ENCODE results near the gene LRRC59. TPM values are rescaled to one million over a fixed set of nuclear protein-coding genes. Genes with fewer than 3 reads are reported as not detected.

The LRRC59 gene
- total RNA-seq, 1 donor from 2014 or later: 73.9 TPM

DNA sequence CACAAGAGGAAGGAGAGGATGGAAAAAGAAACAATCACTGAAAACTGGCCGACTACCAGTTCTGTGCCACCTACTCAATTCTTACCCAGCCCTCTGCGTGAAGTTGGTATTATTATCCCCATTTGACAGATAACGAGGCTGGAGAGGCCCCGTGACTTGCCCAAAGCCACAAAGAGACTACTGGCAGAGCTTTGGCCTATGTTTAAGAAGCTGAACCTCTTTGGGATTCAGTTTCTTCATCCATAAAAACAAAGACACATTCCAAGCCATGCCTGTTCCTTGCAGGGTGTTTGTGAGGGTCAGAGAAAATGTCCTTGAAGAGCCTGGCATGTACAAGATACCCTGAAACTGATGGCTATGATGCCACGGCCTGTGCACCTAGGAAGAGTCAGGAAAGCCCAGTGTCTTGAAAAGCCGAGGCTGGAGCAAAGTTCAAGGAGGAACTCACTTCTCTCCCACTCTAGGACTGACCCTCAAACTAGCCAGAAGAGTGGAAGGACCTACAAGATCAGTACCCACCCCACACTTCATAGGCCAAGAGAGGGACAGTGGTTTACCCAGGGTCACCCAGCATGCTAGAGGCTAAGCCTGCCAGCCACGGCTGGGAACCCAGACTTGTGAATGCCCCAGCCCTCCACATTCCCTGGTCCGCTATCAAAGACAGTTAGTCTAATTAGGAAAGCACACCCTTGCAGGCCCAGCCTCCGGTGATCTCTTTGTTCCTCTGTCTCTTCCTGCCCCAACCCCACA is 27.1 kb upstream of the LRRC59 start:
- H3K9me3 Mint-ChIP-seq (ENCODE audit: unreplicated experiment): peaks cover 3% of the 10 kb centered on the region
- peaks cover 2% of the 10 kb centered on the region for H3K36me3 Mint-ChIP-seq (ENCODE audit: unreplicated experiment)
- H3K4me1 Mint-ChIP-seq (ENCODE audit: low read depth, unreplicated experiment): peaks cover 12% of the 10 kb centered on the region
- no peak for DNase-seq
- TF ChIP-seq, protein P1, sequence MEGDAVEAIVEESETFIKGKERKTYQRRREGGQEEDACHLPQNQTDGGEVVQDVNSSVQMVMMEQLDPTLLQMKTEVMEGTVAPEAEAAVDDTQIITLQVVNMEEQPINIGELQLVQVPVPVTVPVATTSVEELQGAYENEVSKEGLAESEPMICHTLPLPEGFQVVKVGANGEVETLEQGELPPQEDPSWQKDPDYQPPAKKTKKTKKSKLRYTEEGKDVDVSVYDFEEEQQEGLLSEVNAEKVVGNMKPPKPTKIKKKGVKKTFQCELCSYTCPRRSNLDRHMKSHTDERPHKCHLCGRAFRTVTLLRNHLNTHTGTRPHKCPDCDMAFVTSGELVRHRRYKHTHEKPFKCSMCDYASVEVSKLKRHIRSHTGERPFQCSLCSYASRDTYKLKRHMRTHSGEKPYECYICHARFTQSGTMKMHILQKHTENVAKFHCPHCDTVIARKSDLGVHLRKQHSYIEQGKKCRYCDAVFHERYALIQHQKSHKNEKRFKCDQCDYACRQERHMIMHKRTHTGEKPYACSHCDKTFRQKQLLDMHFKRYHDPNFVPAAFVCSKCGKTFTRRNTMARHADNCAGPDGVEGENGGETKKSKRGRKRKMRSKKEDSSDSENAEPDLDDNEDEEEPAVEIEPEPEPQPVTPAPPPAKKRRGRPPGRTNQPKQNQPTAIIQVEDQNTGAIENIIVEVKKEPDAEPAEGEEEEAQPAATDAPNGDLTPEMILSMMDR (IDR thresholded peaks at IDR 0.05; ENCODE audit: partially characterized antibody, unreplicated experiment): no peak
- H3K27me3 Mint-ChIP-seq (ENCODE audit: unreplicated experiment): peaks cover 4% of the 10 kb centered on the region
- no peak overlapping the region for H3K27ac Mint-ChIP-seq (ENCODE audit: unreplicated experiment)
- H3K4me3 Mint-ChIP-seq (ENCODE audit: unreplicated experiment): no peak overlapping the region

DNA sequence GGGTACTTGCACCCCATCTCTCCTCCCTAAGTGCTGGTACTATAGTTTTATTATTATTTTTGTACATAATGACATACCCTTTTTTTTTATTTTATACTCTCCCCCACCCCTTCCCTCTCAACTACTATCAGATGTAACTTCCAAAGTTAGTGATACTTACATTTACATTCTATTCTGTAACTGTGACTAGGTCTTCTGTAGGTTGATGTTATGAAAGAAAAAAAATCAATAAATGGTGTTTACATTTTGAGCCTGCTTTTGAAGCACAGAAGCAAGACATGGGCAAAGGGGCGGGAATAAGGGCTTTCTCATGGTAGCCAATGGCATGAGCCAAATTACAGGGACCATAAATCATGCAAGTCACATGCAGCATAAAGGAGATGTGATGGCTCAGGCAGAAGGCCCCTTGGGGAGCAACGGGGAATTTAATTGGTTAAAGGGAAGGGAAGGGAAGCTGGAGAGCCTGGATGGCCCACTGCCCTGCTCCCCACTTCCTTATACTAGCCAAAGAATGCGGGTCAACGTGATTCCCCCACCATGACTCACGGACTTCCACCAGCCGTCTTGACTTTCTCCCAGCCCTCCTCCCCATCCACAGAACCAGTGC is 26.3 kb upstream of the LRRC59 start:
- Mint-ChIP-seq H3K27me3 (ENCODE audit: unreplicated experiment) (peaks cover 4% of the 10 kb centered on the region), H3K4me3 (ENCODE audit: unreplicated experiment) (no peak overlapping the region), H3K27ac (ENCODE audit: unreplicated experiment) (no peak overlapping the region), H3K4me1 (ENCODE audit: low read depth, unreplicated experiment) (peaks cover 12% of the 10 kb centered on the region), H3K36me3 (ENCODE audit: unreplicated experiment) (peaks cover 9% of the 10 kb centered on the region), H3K9me3 (ENCODE audit: unreplicated experiment) (peaks cover 5% of the 10 kb centered on the region)
- DNase-seq: no peak
- TF ChIP-seq, protein P1 (IDR thresholded peaks at IDR 0.05; ENCODE audit: partially characterized antibody, unreplicated experiment): no peak

DNA sequence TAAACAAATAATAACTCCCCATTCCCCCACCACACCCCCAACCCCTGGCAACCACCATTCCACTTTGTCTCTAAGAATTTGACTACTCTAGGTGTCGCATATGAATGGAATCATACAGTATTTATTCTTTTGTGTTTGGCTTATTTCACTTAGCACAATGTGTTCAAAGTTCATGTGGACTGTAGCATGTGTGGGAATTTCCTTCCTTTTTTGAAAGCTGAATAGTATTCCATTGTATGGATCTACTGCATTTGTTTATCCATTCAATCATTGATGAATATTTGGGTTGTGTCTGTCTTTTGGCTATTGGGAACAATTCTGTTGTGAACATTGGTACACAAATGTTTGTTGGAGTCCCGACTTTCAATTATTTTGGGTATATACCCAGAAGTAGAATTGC is 25.4 kb upstream of the LRRC59 start:
- no peak overlapping the region for H3K4me3 Mint-ChIP-seq (ENCODE audit: unreplicated experiment)
- no peak for DNase-seq
- H3K36me3 Mint-ChIP-seq (ENCODE audit: unreplicated experiment): peaks cover 9% of the 10 kb centered on the region
- H3K27me3 Mint-ChIP-seq (ENCODE audit: unreplicated experiment): peaks cover 4% of the 10 kb centered on the region
- H3K4me1 Mint-ChIP-seq (ENCODE audit: low read depth, unreplicated experiment): peaks cover 10% of the 10 kb centered on the region
- no peak overlapping the region for H3K27ac Mint-ChIP-seq (ENCODE audit: unreplicated experiment)
- TF ChIP-seq, protein P1 (IDR thresholded peaks at IDR 0.05; ENCODE audit: partially characterized antibody, unreplicated experiment): no peak
- peaks cover 5% of the 10 kb centered on the region for H3K9me3 Mint-ChIP-seq (ENCODE audit: unreplicated experiment)

DNA sequence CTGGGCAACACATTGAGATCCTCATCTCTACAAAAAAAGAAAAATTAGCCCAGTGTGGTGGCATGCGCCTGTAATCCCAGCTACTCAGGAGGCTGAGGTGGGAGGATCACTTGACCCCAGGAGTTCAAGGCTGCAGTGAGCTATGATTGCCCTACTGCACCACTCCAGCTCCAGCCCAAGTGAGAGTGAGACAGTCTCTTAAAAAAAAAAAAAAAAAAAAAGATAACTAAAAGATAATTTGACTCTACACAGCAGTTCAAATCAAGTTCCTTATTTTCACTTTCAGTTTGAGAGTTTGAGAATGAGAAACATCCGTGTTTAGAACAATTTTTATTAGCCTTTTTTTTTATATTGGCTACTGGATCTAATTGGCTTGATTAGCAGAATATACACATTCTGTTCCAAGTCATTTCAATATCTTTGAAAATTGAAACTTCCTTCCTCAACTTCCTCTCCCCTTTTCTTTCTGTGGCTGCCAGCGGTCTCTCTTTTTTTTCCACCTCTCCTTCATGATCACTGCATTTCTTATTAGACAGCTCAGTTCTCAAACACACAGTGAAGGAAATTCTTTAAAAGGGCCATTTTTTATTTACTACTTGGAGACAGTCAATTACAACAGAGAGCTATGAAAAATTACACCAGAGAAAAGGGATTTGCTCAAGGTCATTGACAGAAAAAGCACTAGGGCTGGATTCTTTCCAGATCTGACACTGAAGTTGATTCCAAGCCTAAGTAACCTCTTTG is 24.2 kb upstream of the LRRC59 start:
- Mint-ChIP-seq H3K36me3 (ENCODE audit: unreplicated experiment) (peaks cover 9% of the 10 kb centered on the region), H3K4me3 (ENCODE audit: unreplicated experiment) (no peak overlapping the region), H3K9me3 (ENCODE audit: unreplicated experiment) (peaks cover 5% of the 10 kb centered on the region), H3K27me3 (ENCODE audit: unreplicated experiment) (peaks cover 3% of the 10 kb centered on the region), H3K27ac (ENCODE audit: unreplicated experiment) (no peak overlapping the region), H3K4me1 (ENCODE audit: low read depth, unreplicated experiment) (peaks cover 3% of the 10 kb centered on the region)
- TF ChIP-seq, protein P1 (IDR thresholded peaks at IDR 0.05; ENCODE audit: partially characterized antibody, unreplicated experiment): no peak
- no peak for DNase-seq
